GM13977 (cell line): Measurements from ENCODE around the gene NMNAT1.
"Not testable (repeated sequence)": the region's sequence is repeated elsewhere in the genome, so short reads cannot be mapped to it uniquely, and the experiment has no call there.

Source experiments
- DNase-seq: peaks from one replicate; pipeline ENCODE4 v3.0.0; 2012; ENCODE audit warnings: low spot score
- in situ Hi-C: fragments of 300-500 bp; cut with MboI; formaldehyde crosslinking; loops from one replicate; pipeline ENCODE4 v1.12.0; 2022; ENCODE audit warnings: low sequenced_read_pairs, low pct_unique_long_range_greater_than_20kb, mixed read lengths, inconsistent platforms; ENCODE audit not compliant: unreplicated experiment
- TF ChIP-seq, protein P1 (sequence below): IDR thresholded peaks from 2 replicates; pipeline ENCODE4 v1.5.1; 2012; ENCODE audit warnings: mild to moderate bottlenecking, control low read depth; ENCODE audit not compliant: insufficient read depth; ENCODE audit errors: extremely low read depth, missing control alignments

Gene NMNAT1

DNA sequence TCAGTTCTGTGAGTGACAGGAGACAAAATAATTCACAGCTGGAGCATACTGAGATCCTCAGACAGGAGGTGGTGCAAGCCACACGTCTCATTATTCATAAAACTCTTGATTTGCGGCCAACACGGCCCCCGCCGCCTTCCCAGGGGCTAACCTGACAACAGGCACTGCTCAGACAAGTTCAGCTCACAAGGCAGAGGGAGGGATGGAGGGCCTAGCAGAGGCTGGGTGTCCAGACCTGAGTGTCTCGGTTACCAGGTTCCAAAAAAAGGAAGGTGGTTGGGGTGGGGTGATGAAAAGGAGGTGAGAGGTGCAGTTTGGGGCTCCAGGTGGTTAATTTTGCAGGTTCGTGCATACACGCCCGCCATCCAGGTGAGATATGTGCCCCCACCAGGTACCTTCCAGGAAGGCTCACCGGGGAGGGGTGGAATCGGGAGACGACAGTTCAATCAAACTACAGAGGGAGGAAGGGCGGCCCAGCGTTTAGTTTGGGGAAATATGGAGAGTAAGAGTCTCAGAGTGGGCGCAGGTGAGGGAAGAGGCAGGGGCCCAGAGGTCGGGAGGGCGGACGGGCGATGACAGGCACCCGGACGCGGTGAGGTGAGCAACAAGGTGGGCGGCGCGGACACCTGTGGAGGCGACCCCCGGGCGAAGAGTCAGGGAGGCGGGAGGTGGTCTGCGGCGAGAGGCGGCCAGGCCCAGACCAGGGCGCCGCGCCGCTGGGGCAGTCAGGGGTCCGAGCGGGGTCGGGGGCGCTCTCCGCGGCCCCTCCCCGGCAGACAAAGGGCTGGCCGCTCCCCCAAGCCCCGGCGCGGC is 33.8 kb upstream of the NMNAT1 start:
- TF ChIP-seq, protein P1, sequence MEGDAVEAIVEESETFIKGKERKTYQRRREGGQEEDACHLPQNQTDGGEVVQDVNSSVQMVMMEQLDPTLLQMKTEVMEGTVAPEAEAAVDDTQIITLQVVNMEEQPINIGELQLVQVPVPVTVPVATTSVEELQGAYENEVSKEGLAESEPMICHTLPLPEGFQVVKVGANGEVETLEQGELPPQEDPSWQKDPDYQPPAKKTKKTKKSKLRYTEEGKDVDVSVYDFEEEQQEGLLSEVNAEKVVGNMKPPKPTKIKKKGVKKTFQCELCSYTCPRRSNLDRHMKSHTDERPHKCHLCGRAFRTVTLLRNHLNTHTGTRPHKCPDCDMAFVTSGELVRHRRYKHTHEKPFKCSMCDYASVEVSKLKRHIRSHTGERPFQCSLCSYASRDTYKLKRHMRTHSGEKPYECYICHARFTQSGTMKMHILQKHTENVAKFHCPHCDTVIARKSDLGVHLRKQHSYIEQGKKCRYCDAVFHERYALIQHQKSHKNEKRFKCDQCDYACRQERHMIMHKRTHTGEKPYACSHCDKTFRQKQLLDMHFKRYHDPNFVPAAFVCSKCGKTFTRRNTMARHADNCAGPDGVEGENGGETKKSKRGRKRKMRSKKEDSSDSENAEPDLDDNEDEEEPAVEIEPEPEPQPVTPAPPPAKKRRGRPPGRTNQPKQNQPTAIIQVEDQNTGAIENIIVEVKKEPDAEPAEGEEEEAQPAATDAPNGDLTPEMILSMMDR: no peak
- no peak for DNase-seq
- in situ Hi-C loops: no loop called here

DNA sequence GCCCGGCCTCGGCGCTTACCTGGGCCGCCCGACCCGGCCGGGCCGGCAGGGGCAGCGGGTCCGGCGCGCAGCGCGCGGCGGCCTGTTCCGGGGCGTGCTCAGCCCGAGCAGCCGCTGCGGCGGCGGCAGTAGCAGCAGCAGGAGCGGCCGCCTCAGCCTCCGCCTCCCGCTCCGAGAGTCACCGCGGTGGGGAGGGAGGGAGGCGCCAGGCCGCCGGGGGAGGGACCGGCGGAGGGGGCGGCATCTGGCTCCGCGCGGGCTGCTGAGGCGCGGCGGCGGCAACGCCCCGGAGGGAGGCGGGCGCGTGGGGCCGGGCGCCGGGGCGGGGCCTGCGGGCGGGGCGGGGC is 33.2 kb upstream of the NMNAT1 start, which contains the start of gene CTNNBIP1:
Gene CTNNBIP1 (minus strand): TSS at position 194 of the 347 bp plus-strand sequence. CDS start 38,205 bp downstream, outside the sequence.
- TF ChIP-seq, protein P1: no peak
- no peak for DNase-seq
- in situ Hi-C loops: no loop called here

DNA sequence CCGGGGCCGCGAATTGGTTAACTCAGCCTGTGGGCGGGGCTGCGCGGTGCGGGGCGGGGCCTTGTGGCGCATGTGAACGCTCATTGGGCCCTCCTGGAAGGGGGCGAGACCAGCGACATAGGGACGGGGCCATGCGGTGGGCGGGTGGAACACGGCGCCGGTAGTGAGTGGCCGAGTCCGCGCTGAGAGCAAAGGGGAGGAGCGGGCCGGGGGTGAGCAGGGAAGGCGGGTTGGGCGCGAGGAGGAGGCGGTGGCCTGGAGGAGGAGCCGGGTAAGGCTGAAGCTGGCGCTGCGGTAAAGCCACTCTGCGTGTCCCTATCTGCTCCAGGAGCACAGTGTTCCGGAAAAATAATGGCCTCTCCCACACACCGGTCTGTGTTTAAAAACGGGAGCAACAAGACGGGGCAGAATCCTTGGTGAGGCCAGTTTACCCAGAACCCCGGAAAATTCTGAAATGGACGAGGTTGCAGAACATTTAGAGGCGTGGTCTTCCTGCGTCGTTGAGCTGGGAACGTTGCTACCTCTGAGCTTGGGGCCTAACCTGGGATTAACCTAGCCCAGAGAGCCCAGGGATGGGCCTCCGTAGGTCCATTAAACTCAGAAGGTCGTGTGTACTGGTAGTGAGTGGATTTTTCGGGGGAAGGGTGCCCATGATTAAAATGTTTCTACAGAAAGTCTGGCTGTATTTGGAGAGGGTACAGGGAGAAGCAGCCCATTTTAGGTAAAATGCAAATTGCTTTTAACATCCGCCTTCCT is 32.7 kb upstream of the NMNAT1 start:
- DNase-seq: peak; percentile 98
- in situ Hi-C loops: no loop called here
- TF ChIP-seq, protein P1: no peak

DNA sequence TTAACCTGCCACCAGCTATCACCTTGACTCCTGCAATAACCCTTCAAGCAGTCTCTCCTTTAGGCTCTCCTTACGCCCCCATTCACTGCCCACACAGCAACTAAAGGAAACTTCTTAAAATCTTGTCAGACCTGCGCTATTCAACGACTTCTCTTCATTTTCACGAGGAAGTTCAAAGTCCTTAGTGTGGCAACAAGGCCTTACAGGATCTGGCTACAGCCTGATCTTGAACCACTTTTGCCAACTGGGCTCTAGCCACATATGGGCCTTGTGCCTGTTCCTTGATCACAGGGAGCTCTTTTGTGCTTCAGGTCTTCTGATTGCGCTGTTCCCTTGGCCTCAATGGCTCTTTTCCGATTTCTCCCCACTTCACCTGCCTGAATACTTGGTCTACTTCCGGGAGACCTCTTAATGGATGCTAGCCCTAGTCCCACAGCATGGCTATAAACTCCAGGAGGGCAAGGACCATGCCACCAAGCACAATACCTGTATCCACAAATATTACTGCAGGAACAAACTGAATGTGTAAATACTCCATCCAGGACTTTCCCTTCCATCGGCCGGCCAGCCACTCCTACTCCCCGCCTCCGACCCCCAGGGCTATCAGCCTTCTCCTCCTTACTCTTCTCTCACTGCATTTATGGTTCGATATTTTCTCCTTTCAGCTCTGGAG is 30.9 kb upstream of the NMNAT1 start:
- in situ Hi-C loops: no loop called here
- TF ChIP-seq, protein P1: no peak

DNA sequence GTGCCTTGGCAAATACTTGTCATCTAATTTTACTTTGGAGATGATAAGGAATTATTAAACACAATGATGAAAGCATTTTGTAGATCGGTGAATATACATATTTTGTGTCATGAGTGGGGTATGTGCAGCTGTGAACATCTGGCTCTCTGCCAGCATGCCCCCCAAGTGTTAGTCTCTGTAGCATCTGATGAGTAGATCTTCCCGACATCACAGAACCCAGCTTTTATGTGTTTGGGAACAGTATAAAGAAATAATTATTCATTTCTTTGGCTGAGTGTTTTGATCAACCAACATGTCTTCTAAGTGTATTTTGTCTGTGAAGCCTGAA is 28.7 kb upstream of the NMNAT1 start:
- DNase-seq: no peak
- in situ Hi-C loops: no loop called here
- TF ChIP-seq, protein P1: no peak

More for the DNA sequence above, 30.9 kb upstream of the NMNAT1 start:
- DNase-seq: no peak

DNA sequence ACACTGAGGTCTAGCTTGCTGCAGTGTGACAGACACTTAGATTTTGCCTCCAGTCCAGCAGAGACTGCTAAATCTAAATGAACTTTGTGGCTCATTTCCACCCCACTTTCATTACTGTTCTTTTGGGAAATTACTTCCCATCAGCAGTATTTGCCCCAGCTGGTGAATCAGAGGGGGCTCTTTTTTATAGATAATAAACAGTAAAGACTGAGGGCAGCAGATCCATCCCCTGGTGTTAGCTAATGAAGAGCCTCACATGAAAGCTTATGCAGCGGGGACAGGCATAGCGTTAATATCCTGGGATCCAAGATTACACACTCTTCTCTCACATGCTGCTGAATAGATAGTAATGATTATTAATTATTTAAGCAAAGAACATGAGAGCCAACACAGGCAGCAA is 26.8 kb upstream of the NMNAT1 start:
- DNase-seq: no peak
- in situ Hi-C loops: no loop called here
- TF ChIP-seq, protein P1: no peak

DNA sequence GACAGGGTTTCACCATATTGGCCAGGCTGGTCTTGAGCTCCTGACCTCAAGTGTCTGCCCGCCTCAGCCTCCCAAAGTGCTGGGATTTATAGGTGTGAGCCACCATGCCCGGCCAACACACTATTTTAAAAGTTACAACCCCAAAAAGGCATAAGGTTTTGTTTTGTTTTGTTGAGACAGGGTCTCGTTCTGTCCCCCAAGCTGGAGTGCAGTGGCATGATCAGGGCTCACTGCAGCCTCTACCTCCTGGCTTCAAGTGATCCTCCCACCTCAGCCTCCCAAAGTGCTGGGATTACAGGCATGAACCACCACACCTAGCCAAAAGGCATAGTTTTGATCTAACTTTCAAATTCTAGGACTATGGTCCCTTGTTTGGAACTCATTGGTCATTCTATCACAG is 25.8 kb upstream of the NMNAT1 start:
- DNase-seq, in situ Hi-C loops: not testable (repeated sequence)
